ENCODE measurements around the gene EDEM3. TPM values are rescaled to one million over a fixed set of nuclear protein-coding genes. Genes with fewer than 3 reads are reported as not detected.

EDEM3 gene
- total and polyA plus RNA-seq, 2 of the 8 experiments (the other 6 are each of a cell fraction or from before 2014, with no cell fraction given) = 1.6 to 14.0 TPM

DNA sequence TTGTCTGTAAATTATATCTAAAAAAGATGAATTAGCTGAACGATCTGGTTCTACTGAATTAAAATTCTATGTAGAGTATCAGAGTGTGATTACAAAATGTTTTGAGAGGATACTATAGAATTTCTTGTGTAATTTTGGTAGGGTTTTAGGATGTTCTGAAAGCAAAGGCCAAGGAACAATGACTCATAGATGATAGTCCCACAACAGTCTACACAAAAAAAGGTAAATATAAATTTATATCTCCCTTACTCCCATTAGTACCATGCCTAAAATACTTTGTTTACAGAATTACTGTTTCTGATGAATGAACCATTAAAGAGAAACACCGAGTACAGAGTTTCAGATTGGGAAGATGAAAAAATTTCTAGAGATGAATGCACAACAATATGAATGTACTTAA is 9.5 kb downstream of the EDEM3 start (continued):
- TF ChIP-seq RAD21 (IDR thresholded peaks at IDR 0.05 in 1 of 2, conservative IDR thresholded peaks at IDR 0.05 in 1 of 2; ENCODE audit: low read depth in 2 of 2, low read length in 2 of 2) = no peak
- no peak for TF ChIP-seq POU5F1 (IDR thresholded peaks at IDR 0.05; ENCODE audit: low read depth, low read length)
- no peak for TF ChIP-seq TAF7 (optimal IDR thresholded peaks at IDR 0.05; ENCODE audit: borderline replicate concordance, low read depth, low read length)

All from H1 (cell line).